Stomach (tissue), 9 donors: Measurements from ENCODE around the gene DSTYK. TPM values are rescaled to one million over a fixed set of nuclear protein-coding genes. Genes with fewer than 3 reads are reported as not detected.

ENCODE experiments used
- DNase-seq, 2 donors: peaks; one replicate each; pipeline versions ENCODE4 v3.0.0 to v3.0.0-alpha.2; 2013 to 2019
- H3K27ac ChIP-seq, 5 donors: fragments of 200-600 bp in 4 of 5; sonication (generic) in 4 of 5; one replicate each; pipeline ENCODE4 v1.5.1; 2013 to 2019; ENCODE audit warnings: mild to moderate bottlenecking in 1 of 5, moderate library complexity in 1 of 5
- H3K27me3 ChIP-seq, 3 donors: fragments of 200-600 bp; sonication (generic); one replicate each; pipeline ENCODE4 v1.5.1; 2017 to 2019; ENCODE audit warnings: mixed run types in 1 of 3
- H3K36me3 ChIP-seq, 4 donors: fragments of 200-600 bp; sonication (generic); 1 replicate in 3 of 4; 2 replicates in 1 of 4; pipeline ENCODE4 v1.5.1; 2016 to 2019
- H3K4me1 ChIP-seq, 4 donors: fragments of 200-600 bp; sonication (generic); one replicate each; pipeline ENCODE4 v1.5.1; 2016 to 2019
- H3K4me3 ChIP-seq, 4 donors: fragments of 200-600 bp; sonication (generic) in 3 of 4; one replicate each; pipeline ENCODE4 v1.5.1; 2016 to 2019; ENCODE audit warnings: mild to moderate bottlenecking in 1 of 4
- H3K9me3 ChIP-seq, 4 donors: fragments of 200-600 bp; sonication (generic); one replicate each; pipeline ENCODE4 v1.5.1; 2016 to 2019
- CTCF ChIP-seq, 7 experiments: fragments of 450-650 bp in 4 of 7; fragments of 200-600 bp in 3 of 7; sonication (generic) in 3 of 7; IDR thresholded peaks; one replicate each; pipeline ENCODE4 v1.5.1; 2016 to 2019; ENCODE audit warnings: antibody characterized with exemption in 7 of 7, control low read depth in 2 of 7, mild to moderate bottlenecking in 1 of 7
- EP300 ChIP-seq: sonication (generic); formaldehyde crosslinking; IDR thresholded peaks from one replicate; pipeline ENCODE4 v1.6.1; 2017; ENCODE audit warnings: antibody characterized with exemption
- POLR2A ChIP-seq, 4 donors: fragments of 450-650 bp; IDR thresholded peaks; one replicate each; pipeline ENCODE4 v1.6.1; 2016; ENCODE audit warnings: antibody characterized with exemption in 4 of 4, control low read depth in 2 of 4, mild to moderate bottlenecking in 1 of 4, moderate library complexity in 1 of 4
- POLR2AphosphoS5 ChIP-seq, 3 donors: sonication (generic); formaldehyde crosslinking; IDR thresholded peaks; one replicate each; pipeline ENCODE4 v1.6.1; 2016; ENCODE audit warnings: antibody characterized with exemption in 3 of 3
- WGBS, 5 donors: extraction: QIAGEN DNeasy Blood & Tissue Kit in 3 of 5; methylation state at CpG; one replicate each; pipeline versions ENCODE4 v1.1.5 to v1.1.7; 2013 to 2018; 5-methylcytosine and 5-hydroxymethylcytosine counted together
- intact Hi-C: fragments of 100-400 bp; cut with DNase I; formaldehyde crosslinking; loops from one replicate; pipeline ENCODE4 v1.15.1; 2023; ENCODE audit warnings: low total_unique reads
- polyA plus RNA-seq, 3 donors: library from polyadenylated mRNA; stranded (reverse); fragments of 200-250 nt; gene quantifications; one replicate each; pipeline ENCODE4 v1.2.3, GENCODE V29; 2013
- total RNA-seq, 5 donors: library from RNA; depleted of rRNA; stranded (reverse); fragments of >200 nt; gene quantifications; one replicate each; pipeline versions ENCODE4 v1.1.0 to v1.2.3, GENCODE V29; 2014 to 2016
- donor health status: healthy with polysubstance abuse.
- donor health status: Bipolar disorder and iron deficiency.
- donor health status: healthy.

The DSTYK gene
- total and polyA plus RNA-seq, 8 donors, result 2.4 to 15.2 (median 3.4) TPM

GRCh38 chr1:205144046-205144720, 67.3 kb downstream of the DSTYK start:
- no peak overlapping the region for H3K4me3 ChIP-seq
- peaks cover 11 to 39% (median 35%) of the 10 kb centered on the region in 4 donors for H3K36me3 ChIP-seq
- H3K27me3 ChIP-seq, result no peaks in the 10 kb centered on the region
- WGBS, 5 donors, result 66 to 76% (median 75%) methylated on average over 1 of the region's 1 CpG
- H3K27ac ChIP-seq, result peak overlapping the region in 1 of 5 donors; percentile 9
- no peak for DNase-seq
- no peak for TF ChIP-seq EP300
- no peak for TF ChIP-seq POLR2AphosphoS5 (IDR thresholded peaks at IDR 0.05)
- no peak for TF ChIP-seq CTCF (IDR thresholded peaks at IDR 0.05)
- TF ChIP-seq POLR2A (IDR thresholded peaks at IDR 0.05), result no peak
- peaks cover 6 to 23% (median 15%) of the 10 kb centered on the region in 4 donors for H3K4me1 ChIP-seq
- no peaks in the 10 kb centered on the region for H3K9me3 ChIP-seq
- intact Hi-C loops, result no loop called here

- peaks cover 6 to 23% (median 15%) of the 10 kb centered on the region in 4 donors for H3K4me1 ChIP-seq
- peaks cover 0 to 18% (median 15%) of the 10 kb centered on the region in 4 donors for H3K36me3 ChIP-seq
- intact Hi-C loops, result no loop called here
- DNase-seq, result no peak
- H3K27ac ChIP-seq, result peak overlapping the region in 2 of 5 donors; percentile 35 to 46
- H3K27me3 ChIP-seq, result no peaks in the 10 kb centered on the region
- H3K4me3 ChIP-seq, result no peak overlapping the region
- TF ChIP-seq POLR2A (IDR thresholded peaks at IDR 0.05) (no peak), EP300 (no peak), POLR2AphosphoS5 (IDR thresholded peaks at IDR 0.05) (no peak), CTCF (IDR thresholded peaks at IDR 0.05) (no peak)
- WGBS, 5 donors, result 30 to 51% (median 38%) methylated on average over 2 of the region's 2 CpGs
- H3K9me3 ChIP-seq, result no peaks in the 10 kb centered on the region
Measured at GRCh38 chr1:205142102-205142469, 69.4 kb downstream of the DSTYK start.

- Histone ChIP-seq H3K4me1 (peaks cover 6 to 23% (median 15%) of the 10 kb centered on the region in 4 donors), H3K4me3 (peak overlapping the region in 1 of 4 donors; percentile 11), H3K36me3 (peaks cover 0 to 12% (median 9%) of the 10 kb centered on the region in 4 donors), H3K27ac (peak overlapping the region in 2 of 5 donors; percentile 35 to 46), H3K27me3 (no peaks in the 10 kb centered on the region), H3K9me3 (no peaks in the 10 kb centered on the region)
- intact Hi-C loops, result no loop called here
- peak; percentile 83 to 93 for DNase-seq
- whole genome bisulfite sequencing, 5 donors, result 12 to 19% (median 15%) methylated on average over 12 of the region's 12 CpGs
- TF ChIP-seq EP300, result no peak
- TF ChIP-seq CTCF (IDR thresholded peaks at IDR 0.05), result peak in 5 of 7 experiments; percentile 60 to 82 (median 79)
- TF ChIP-seq POLR2A (IDR thresholded peaks at IDR 0.05), result no peak
- peak in 1 of 3 donors; percentile 44 for TF ChIP-seq POLR2AphosphoS5 (IDR thresholded peaks at IDR 0.05)
Measured at GRCh38 chr1:205141236-205142101, 70.0 kb downstream of the DSTYK start.

GRCh38 chr1:205140113-205140512, 71.4 kb downstream of the DSTYK start:
- Histone ChIP-seq H3K27me3 (no peaks in the 10 kb centered on the region), H3K4me3 (no peak overlapping the region), H3K36me3 (no peaks in the 10 kb centered on the region), H3K27ac (no peak overlapping the region), H3K9me3 (no peaks in the 10 kb centered on the region), H3K4me1 (peaks cover 5 to 22% (median 15%) of the 10 kb centered on the region in 4 donors)
- 90 to 95% (median 94%) methylated on average over 4 of the region's 4 CpGs for WGBS, 5 donors
- DNase-seq, result no peak
- intact Hi-C loops, result no loop called here
- TF ChIP-seq POLR2A (IDR thresholded peaks at IDR 0.05), result no peak
- no peak for TF ChIP-seq POLR2AphosphoS5 (IDR thresholded peaks at IDR 0.05)
- no peak for TF ChIP-seq CTCF (IDR thresholded peaks at IDR 0.05)
- no peak for TF ChIP-seq EP300
